A673 (cell line): ENCODE results near the gene PGF. TPM values are rescaled to one million over a fixed set of nuclear protein-coding genes. Genes with fewer than 3 reads are reported as not detected.

Source experiments
- BruUV-seq: library from RNA; stranded (reverse); fragments of 400-500 nt; replicated peaks from 2 replicates; lab custom pipeline; 2021; lab: Mats Ljungman, UMichigan
- CTCF ChIA-PET: fragments of 300-600 bp; sonication (Branson Sonifier 250); formaldehyde crosslinking; loops from one replicate; lab custom pipeline; 2022; ENCODE audit warnings: antibody characterized with exemption; lab: Charles Lee
- POLR2A ChIA-PET: fragments of 300-600 bp; sonication (Branson Sonifier 250); formaldehyde crosslinking; loops from one replicate; lab custom pipeline; 2022; ENCODE audit warnings: antibody characterized with exemption; ENCODE audit not compliant: low non-redundant PET; lab: Charles Lee
- DNase-seq: peaks from one replicate; pipeline ENCODE4 v3.0.0-alpha.2; 2015; ENCODE audit warnings: low spot score
- H3K27ac ChIP-seq: fragments of 200-600 bp; sonication (generic); 2 replicates; pipeline ENCODE4 v1.5.1; 2016; ENCODE audit warnings: mixed run types, low read depth, mild to moderate bottlenecking, mixed read lengths, antibody characterized with exemption, low read length; ENCODE audit not compliant: poor library complexity, severe bottlenecking
- H3K27me3 ChIP-seq: fragments of 200-600 bp; sonication (generic); replicated peaks from 2 replicates; pipeline ENCODE4 v1.6.1; 2017; ENCODE audit warnings: mixed run types, low read depth, mild to moderate bottlenecking, mixed read lengths, antibody characterized with exemption, low read length; ENCODE audit not compliant: insufficient read depth, poor library complexity
- H3K36me3 ChIP-seq: fragments of 200-600 bp; sonication (generic); 2 replicates; pipeline ENCODE4 v1.6.1; 2016; ENCODE audit warnings: mixed run types, mild to moderate bottlenecking, mixed read lengths, antibody characterized with exemption, low read length; ENCODE audit not compliant: insufficient read depth, poor library complexity, severe bottlenecking
- H3K4me1 ChIP-seq: fragments of 200-600 bp; sonication (generic); 2 replicates; pipeline ENCODE4 v1.6.1; 2017; ENCODE audit warnings: mixed run types, mild to moderate bottlenecking, mixed read lengths, antibody characterized with exemption, low read length; ENCODE audit not compliant: insufficient read depth, poor library complexity, severe bottlenecking
- H3K4me3 ChIP-seq: fragments of 200-600 bp; sonication (generic); 2 replicates; pipeline ENCODE4 v1.5.1; 2016; ENCODE audit warnings: low read depth, mixed run types, mild to moderate bottlenecking, mixed read lengths, low read length; ENCODE audit not compliant: poor library complexity, severe bottlenecking
- H3K9me3 ChIP-seq: fragments of 200-600 bp; sonication (generic); 2 replicates; pipeline ENCODE4 v1.6.1; 2016; ENCODE audit warnings: mixed run types, low read depth, mild to moderate bottlenecking, mixed read lengths, antibody characterized with exemption, low read length; ENCODE audit not compliant: poor library complexity, severe bottlenecking
- EZH2 ChIP-seq: fragments of 200-600 bp; sonication (generic); IDR thresholded peaks from 2 replicates; pipeline ENCODE4 v1.6.1; 2017; ENCODE audit warnings: borderline replicate concordance, low read depth, mild to moderate bottlenecking, mixed read lengths, antibody characterized with exemption, low read length; ENCODE audit not compliant: poor library complexity, severe bottlenecking
- intact Hi-C: fragments of 100-400 bp; cut with micrococcal nuclease; formaldehyde crosslinking; loops from one replicate; pipeline ENCODE4 v1.10.0; 2022; ENCODE audit not compliant: unreplicated experiment
- total RNA-seq: library from RNA; stranded (reverse); gene quantifications from 2 replicates; pipeline ENCODE4 v1.2.3, GENCODE V29; 2021
- TF ChIP-seq, protein P1 (sequence below): fragments of 300-800, 200-600 bp; sonication (generic); conservative IDR thresholded peaks from 2 replicates; pipeline ENCODE4 v1.5.1; 2017; ENCODE audit warnings: low read depth, mild to moderate bottlenecking, antibody characterized with exemption, low read length, moderate library complexity, mixed read lengths

Gene PGF
- total RNA-seq, 1 experiment from 2014 or later, result 48.1 TPM

DNA sequence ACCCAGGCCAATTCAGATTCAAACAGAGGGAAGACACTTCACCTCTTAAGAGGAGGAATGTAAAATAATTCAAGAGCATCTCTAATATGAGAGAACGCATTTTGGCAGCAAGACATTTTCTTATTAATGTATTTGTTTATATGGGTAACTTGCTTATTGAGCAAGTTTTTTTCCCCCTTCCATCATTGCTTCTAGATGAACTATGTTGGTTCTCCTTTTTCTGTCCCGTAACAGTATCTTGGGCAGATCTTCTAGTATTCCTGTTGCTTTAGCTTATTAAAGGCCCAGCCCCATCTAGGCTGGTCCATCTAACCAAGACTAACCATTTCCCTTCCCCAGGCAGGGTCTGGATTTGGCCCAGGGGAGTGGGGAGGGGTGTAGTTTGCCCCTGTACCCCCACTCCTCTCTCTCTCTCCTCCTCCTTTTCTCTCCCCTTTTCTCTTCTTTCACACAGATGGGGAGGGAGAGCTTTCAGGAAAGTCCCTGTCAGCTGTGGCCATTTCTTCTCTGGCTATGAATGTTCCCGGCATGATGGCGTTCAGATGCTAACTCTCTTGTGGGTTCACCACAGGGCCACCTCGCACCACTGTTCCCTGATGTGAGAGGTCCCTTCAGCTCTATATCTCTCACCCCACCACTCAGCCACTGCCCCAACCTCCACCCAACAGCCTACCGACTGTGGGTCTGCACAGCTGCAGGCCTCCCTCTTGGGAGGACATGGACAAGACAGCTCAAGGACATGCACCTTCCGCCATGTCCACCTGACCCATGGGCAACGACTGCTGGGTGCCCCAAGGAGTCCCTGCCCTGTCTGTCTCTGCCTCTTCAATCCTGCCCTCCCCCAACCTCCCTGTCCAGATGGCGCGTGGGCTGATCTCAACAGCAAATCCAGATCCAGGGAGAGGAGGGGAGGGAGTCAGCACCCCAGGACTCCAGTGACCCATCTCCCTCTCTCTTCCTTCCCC, 16.6 kb downstream of the PGF start:
- Histone ChIP-seq H3K9me3 (no peaks in the 10 kb centered on the region), H3K36me3 (no peaks in the 10 kb centered on the region), H3K27ac (no peak overlapping the region), H3K4me1 (peaks cover 9% of the 10 kb centered on the region), H3K27me3 (no peaks in the 10 kb centered on the region), H3K4me3 (no peak overlapping the region)
- intact Hi-C loops, result no loop called here
- ChIA-PET POLR2A (no interaction called here), CTCF (no interaction called here)
- TF ChIP-seq, protein P1, sequence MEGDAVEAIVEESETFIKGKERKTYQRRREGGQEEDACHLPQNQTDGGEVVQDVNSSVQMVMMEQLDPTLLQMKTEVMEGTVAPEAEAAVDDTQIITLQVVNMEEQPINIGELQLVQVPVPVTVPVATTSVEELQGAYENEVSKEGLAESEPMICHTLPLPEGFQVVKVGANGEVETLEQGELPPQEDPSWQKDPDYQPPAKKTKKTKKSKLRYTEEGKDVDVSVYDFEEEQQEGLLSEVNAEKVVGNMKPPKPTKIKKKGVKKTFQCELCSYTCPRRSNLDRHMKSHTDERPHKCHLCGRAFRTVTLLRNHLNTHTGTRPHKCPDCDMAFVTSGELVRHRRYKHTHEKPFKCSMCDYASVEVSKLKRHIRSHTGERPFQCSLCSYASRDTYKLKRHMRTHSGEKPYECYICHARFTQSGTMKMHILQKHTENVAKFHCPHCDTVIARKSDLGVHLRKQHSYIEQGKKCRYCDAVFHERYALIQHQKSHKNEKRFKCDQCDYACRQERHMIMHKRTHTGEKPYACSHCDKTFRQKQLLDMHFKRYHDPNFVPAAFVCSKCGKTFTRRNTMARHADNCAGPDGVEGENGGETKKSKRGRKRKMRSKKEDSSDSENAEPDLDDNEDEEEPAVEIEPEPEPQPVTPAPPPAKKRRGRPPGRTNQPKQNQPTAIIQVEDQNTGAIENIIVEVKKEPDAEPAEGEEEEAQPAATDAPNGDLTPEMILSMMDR, result no peak
- no peak for TF ChIP-seq EZH2
- no TSS peak for BruUV-seq
- DNase-seq, result no peak

DNA sequence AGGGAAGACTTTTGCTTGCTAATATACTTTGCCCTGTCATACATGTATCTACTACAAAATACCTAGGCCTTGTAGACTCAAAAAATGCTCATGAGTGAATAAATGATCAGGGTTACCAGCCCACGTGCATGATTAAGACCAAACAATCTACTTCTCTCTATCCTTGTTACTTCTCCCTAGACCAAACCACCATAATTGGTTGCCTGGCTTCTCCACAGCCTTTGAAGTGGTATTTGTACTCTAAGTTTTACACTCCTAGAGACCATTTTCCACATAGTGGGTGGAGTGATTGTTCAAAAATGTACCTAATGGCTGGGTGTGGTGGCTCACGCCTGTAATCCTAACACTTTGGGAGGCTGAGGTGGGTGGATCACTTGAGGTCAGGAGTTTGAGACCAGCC, 18.2 kb downstream of the PGF start:
- no peak overlapping the region for H3K27ac ChIP-seq
- TF ChIP-seq, protein P1, result no peak
- TF ChIP-seq EZH2, result no peak
- intact Hi-C loops, result no loop called here
- no peaks in the 10 kb centered on the region for H3K27me3 ChIP-seq
- no peaks in the 10 kb centered on the region for H3K36me3 ChIP-seq
- POLR2A ChIA-PET, result no interaction called here
- DNase-seq, result no peak
- CTCF ChIA-PET, result no interaction called here
- H3K4me1 ChIP-seq, result peaks cover 6% of the 10 kb centered on the region
- no peaks in the 10 kb centered on the region for H3K9me3 ChIP-seq
- H3K4me3 ChIP-seq, result no peak overlapping the region
- no TSS peak for BruUV-seq

DNA sequence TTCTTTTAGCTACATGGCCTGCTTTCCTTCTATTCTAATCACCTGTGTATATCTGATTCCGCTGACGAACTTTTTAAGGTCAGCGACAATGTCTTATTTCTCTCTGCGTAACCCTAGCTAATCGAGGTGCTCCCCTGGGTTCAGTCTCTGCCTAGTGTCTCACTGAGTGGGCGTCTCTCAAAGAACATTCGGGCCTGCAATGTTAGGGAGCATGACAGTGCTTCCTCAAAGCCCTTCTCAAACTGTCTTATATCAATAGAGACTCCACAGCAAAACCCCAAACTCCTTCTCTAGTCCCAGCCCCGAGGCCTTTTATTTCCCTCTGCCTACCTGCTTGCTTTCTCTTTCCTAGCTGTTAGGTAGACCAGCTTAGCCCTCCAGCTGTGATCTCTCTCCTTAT, 18.7 kb downstream of the PGF start:
- H3K4me1 ChIP-seq, result peaks cover 1% of the 10 kb centered on the region
- BruUV-seq, result no TSS peak
- DNase-seq, result no peak
- H3K27ac ChIP-seq, result no peak overlapping the region
- H3K27me3 ChIP-seq, result no peaks in the 10 kb centered on the region
- no peaks in the 10 kb centered on the region for H3K9me3 ChIP-seq
- ChIA-PET POLR2A (no interaction called here), CTCF (interaction anchor here (1.7 kb wide), 1 partner anchor 9 kb away, joined by 8 read pairs; no protein-coding TSS in a partner anchor)
- TF ChIP-seq EZH2, result no peak
- TF ChIP-seq, protein P1, result no peak
- intact Hi-C loops, result no loop called here
- no peaks in the 10 kb centered on the region for H3K36me3 ChIP-seq
- H3K4me3 ChIP-seq, result no peak overlapping the region
